HG03064 (cell line): Measurements from ENCODE around the gene NEDD8.

Experiments
- ATAC-seq: cut with Tn5 transposase; IDR thresholded peaks from one replicate; pipeline ENCODE4 v1.9.1; 2021; ENCODE audit warnings: low read depth; ENCODE audit not compliant: unreplicated experiment

Gene NEDD8

GRCh38 chr14:24198814-24199524, 33.2 kb downstream of the NEDD8 start:
- ATAC-seq = no peak

- ATAC-seq = no peak
Observed at GRCh38 chr14:24197056-24197450, 35.1 kb downstream of the NEDD8 start.

GRCh38 chr14:24196071-24197055, 35.8 kb downstream of the NEDD8 start:
- peak; percentile 24 for ATAC-seq

GRCh38 chr14:24195186-24196070, 36.7 kb downstream of the NEDD8 start, which contains the start of gene TM9SF1:
Gene TM9SF1, minus strand, starts transcription at chr14:24195441. Its CDS starts 422 bp downstream, at chr14:24195019.
- peak; percentile 80 for ATAC-seq

- ATAC-seq = no peak
Observed at GRCh38 chr14:24194873-24195185, 37.3 kb downstream of the NEDD8 start.

- no peak for ATAC-seq
Observed at GRCh38 chr14:24194186-24194872, 37.8 kb downstream of the NEDD8 start.

GRCh38 chr14:24192933-24193332, 39.2 kb downstream of the NEDD8 start:
- ATAC-seq = no peak

- ATAC-seq = no peak
Observed at GRCh38 chr14:24190416-24190815, 41.8 kb downstream of the NEDD8 start.

- no peak for ATAC-seq
Observed at GRCh38 chr14:24189460-24189859, 42.7 kb downstream of the NEDD8 start.

- no peak for ATAC-seq
Observed at GRCh38 chr14:24189059-24189375, 43.1 kb downstream of the NEDD8 start.

- no peak for ATAC-seq
Observed at GRCh38 chr14:24188251-24189058, 43.7 kb downstream of the NEDD8 start, which contains the start of gene IPO4. Gene IPO4, minus strand, starts transcription at chr14:24188816. Its CDS starts 29 bp downstream, at chr14:24188787.

- ATAC-seq = no peak
Observed at GRCh38 chr14:24187539-24187915, 44.6 kb downstream of the NEDD8 start.

- no peak for ATAC-seq
Observed at GRCh38 chr14:24186831-24187538, 45.2 kb downstream of the NEDD8 start.

- no peak for ATAC-seq
Observed at GRCh38 chr14:24185741-24186140, 46.4 kb downstream of the NEDD8 start.

- ATAC-seq = no peak
Observed at GRCh38 chr14:24185026-24185425, 47.1 kb downstream of the NEDD8 start.

GRCh38 chr14:24184104-24184970, 47.8 kb downstream of the NEDD8 start:
- ATAC-seq = no peak

- ATAC-seq = no peak
Observed at GRCh38 chr14:24183014-24183481, 49.1 kb downstream of the NEDD8 start.
